Spinal cord (tissue), 10 donors: ENCODE results near the gene SPC25. TPM values are rescaled to one million over a fixed set of nuclear protein-coding genes. Genes with fewer than 3 reads are reported as not detected.

Experiments
- DNase-seq, 6 donors: peaks; one replicate each; pipeline versions ENCODE4 v3.0.0 to v3.0.0-alpha.2; 2013 to 2015; ENCODE audit warnings: low spot score in 6 of 6, low read depth in 4 of 6
- H3K27ac ChIP-seq: one replicate; pipeline ENCODE4 v1.5.1; 2013; ENCODE audit warnings: low read depth, low read length, control low read depth
- H3K27me3 ChIP-seq: one replicate; pipeline ENCODE4 v1.6.1; 2013; ENCODE audit warnings: low read length; ENCODE audit not compliant: control insufficient read depth, insufficient read depth
- H3K36me3 ChIP-seq: one replicate; pipeline ENCODE4 v1.6.1; 2013; ENCODE audit warnings: low read length; ENCODE audit not compliant: control insufficient read depth, insufficient read depth
- H3K4me1 ChIP-seq: one replicate; pipeline ENCODE4 v1.6.1; 2013; ENCODE audit warnings: low read length; ENCODE audit not compliant: control insufficient read depth, insufficient read depth
- H3K4me3 ChIP-seq: one replicate; pipeline ENCODE4 v1.5.1; 2013; ENCODE audit warnings: low read depth, low read length, control low read depth
- H3K9me3 ChIP-seq: one replicate; pipeline ENCODE4 v1.6.1; 2013; ENCODE audit warnings: low read length; ENCODE audit not compliant: control insufficient read depth, insufficient read depth
- WGBS: methylation state at CpG from one replicate; pipeline ENCODE4 v1.1.5; 2013; ENCODE audit warnings: missing lambda C conversion rate; ENCODE audit not compliant: insufficient coverage; 5-methylcytosine and 5-hydroxymethylcytosine counted together
- polyA plus RNA-seq, 2 donors: library from polyadenylated mRNA; unstranded; fragments of 120-200 nt; gene quantifications; one replicate each; pipeline ENCODE4 v1.2.1, GENCODE V29; 2013; ENCODE audit not compliant: insufficient read length in 2 of 2
- total RNA-seq, 2 donors: library from RNA; depleted of rRNA in 1 of 2; stranded (reverse); fragments of 120-200 nt in 1 of 2; fragments of >200 nt in 1 of 2; gene quantifications; one replicate each; pipeline versions ENCODE4 v1.2.3 to v1.2.4, GENCODE V29; 2013 to 2014
- donor health status: healthy.

The SPC25 gene
- total and polyA plus RNA-seq, 4 donors, result 6.9 to 10.4 (median 9.8) TPM

GRCh38 chr2:168825126-168825525 lies 65.1 kb downstream of the SPC25 start:
- DNase-seq, result no peak
- Histone ChIP-seq H3K36me3 (no peaks in the 10 kb centered on the region), H3K9me3 (no peaks in the 10 kb centered on the region), H3K27ac (no peak overlapping the region), H3K27me3 (no peaks in the 10 kb centered on the region), H3K4me3 (no peak overlapping the region), H3K4me1 (peaks cover under 1% of the 10 kb centered on the region)

- no peaks in the 10 kb centered on the region for H3K36me3 ChIP-seq
- DNase-seq, result peak in 1 of 6 donors; percentile 36
- no peaks in the 10 kb centered on the region for H3K27me3 ChIP-seq
- no peak overlapping the region for H3K4me3 ChIP-seq
- no peak overlapping the region for H3K27ac ChIP-seq
- no peaks in the 10 kb centered on the region for H3K9me3 ChIP-seq
- peaks cover 6% of the 10 kb centered on the region for H3K4me1 ChIP-seq
- 100% methylated on average over 1 of the region's 1 CpG for WGBS
Measured at GRCh38 chr2:168821992-168822391, 68.2 kb downstream of the SPC25 start.

GRCh38 chr2:168821577-168821976 lies 68.7 kb downstream of the SPC25 start:
- DNase-seq, result no peak
- Histone ChIP-seq H3K9me3 (no peaks in the 10 kb centered on the region), H3K27me3 (no peaks in the 10 kb centered on the region), H3K4me3 (no peak overlapping the region), H3K4me1 (peaks cover 6% of the 10 kb centered on the region), H3K36me3 (no peaks in the 10 kb centered on the region), H3K27ac (no peak overlapping the region)
- WGBS, result 79% methylated on average over 6 of the region's 8 CpGs

Other genes with a start within 250 kb of the SPC25 start
- 10 to 100 TPM; 11.8 to 20.4 TPM for gene NOSTRIN, start 87.8 kb downstream of the SPC25 start, total RNA-seq
- gene NOSTRIN, start 87.8 kb downstream of the SPC25 start, polyA plus RNA-seq, result 10 to 100 TPM; 11.4 to 16.0 TPM
- gene G6PC2, start 10.9 kb upstream of the SPC25 start, total RNA-seq, result under 1 TPM in 1 of 2 donors, not detected in 1; 0.11 TPM
- under 1 TPM in 1 of 2 donors, not detected in 1; 0.09 TPM for gene G6PC2, start 10.9 kb upstream of the SPC25 start, polyA plus RNA-seq
- gene ABCB11, start 140.9 kb upstream of the SPC25 start, total RNA-seq, result under 1 TPM; 0.20 to 0.66 TPM
- gene ABCB11, start 140.9 kb upstream of the SPC25 start, polyA plus RNA-seq, result under 1 TPM; 0.19 to 0.30 TPM
- 1 to 10 TPM; 2.5 to 4.6 TPM for gene DHRS9, start 179.1 kb upstream of the SPC25 start, total RNA-seq
- 1 to 10 TPM; 3.3 to 8.9 TPM for gene DHRS9, start 179.1 kb upstream of the SPC25 start, polyA plus RNA-seq